ENCODE measurements around the gene RNF114.

DNA sequence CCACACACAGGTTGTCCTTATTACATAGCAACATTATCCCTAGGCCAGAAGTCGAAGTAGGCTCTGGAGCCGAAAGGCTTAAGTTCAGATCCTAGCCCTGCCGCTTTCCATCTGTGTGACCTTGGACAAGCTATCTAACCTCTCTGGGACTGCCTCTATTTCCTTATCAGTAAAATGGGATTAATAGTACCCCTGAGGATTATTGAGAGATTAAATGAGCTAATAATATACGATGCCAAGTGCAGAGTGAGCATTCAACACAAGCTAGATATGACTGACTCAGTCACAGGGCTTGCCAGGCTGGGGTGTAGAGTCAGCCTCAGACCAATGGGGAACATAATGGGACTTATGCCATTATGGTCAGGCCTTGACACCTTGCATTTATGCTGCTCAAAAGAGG is 11.9 kb upstream of the RNF114 start:
- TF ChIP-seq, protein P1, sequence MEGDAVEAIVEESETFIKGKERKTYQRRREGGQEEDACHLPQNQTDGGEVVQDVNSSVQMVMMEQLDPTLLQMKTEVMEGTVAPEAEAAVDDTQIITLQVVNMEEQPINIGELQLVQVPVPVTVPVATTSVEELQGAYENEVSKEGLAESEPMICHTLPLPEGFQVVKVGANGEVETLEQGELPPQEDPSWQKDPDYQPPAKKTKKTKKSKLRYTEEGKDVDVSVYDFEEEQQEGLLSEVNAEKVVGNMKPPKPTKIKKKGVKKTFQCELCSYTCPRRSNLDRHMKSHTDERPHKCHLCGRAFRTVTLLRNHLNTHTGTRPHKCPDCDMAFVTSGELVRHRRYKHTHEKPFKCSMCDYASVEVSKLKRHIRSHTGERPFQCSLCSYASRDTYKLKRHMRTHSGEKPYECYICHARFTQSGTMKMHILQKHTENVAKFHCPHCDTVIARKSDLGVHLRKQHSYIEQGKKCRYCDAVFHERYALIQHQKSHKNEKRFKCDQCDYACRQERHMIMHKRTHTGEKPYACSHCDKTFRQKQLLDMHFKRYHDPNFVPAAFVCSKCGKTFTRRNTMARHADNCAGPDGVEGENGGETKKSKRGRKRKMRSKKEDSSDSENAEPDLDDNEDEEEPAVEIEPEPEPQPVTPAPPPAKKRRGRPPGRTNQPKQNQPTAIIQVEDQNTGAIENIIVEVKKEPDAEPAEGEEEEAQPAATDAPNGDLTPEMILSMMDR (conservative IDR thresholded peaks at IDR 0.05; ENCODE audit: low read length), result no peak
- no peak for TF ChIP-seq EZH2phosphoT487 (IDR thresholded peaks at IDR 0.05; ENCODE audit: borderline replicate concordance)
